ENCODE measurements around the gene TCEA2. TPM values are rescaled to one million over a fixed set of nuclear protein-coding genes. Genes with fewer than 3 reads are reported as not detected.

The TCEA2 gene
- total RNA-seq, 1 donor from 2014 or later, result 8.4 TPM

- Histone ChIP-seq H3K27me3 (ENCODE audit: control insufficient read depth in 3 of 3, insufficient read depth in 3 of 3, low read length in 3 of 3) (peaks cover 56 to 78% (median 60%) of the 10 kb centered on the region in 3 donors), H3K4me3 (ENCODE audit: low read length in 3 of 3) (no peak overlapping the region), H3K36me3 (ENCODE audit: control insufficient read depth in 3 of 3, insufficient read depth in 3 of 3, low read length in 3 of 3) (no peaks in the 10 kb centered on the region)
Measured at GRCh38 chr20:64100566-64100888, 37.5 kb downstream of the TCEA2 start.

GRCh38 chr20:64100946-64101688 is 38.1 kb downstream of the TCEA2 start:
- peaks cover 59 to 77% (median 60%) of the 10 kb centered on the region in 3 donors for H3K27me3 ChIP-seq (ENCODE audit: control insufficient read depth in 3 of 3, insufficient read depth in 3 of 3, low read length in 3 of 3)
- no peak overlapping the region for H3K27ac ChIP-seq (ENCODE audit: low read depth, low read length)
- H3K4me1 ChIP-seq (ENCODE audit: control insufficient read depth in 3 of 3, insufficient read depth in 3 of 3, low read length in 3 of 3), result peaks cover 0 to 4% (median 0%) of the 10 kb centered on the region in 3 donors
- no peak overlapping the region for H3K4me3 ChIP-seq (ENCODE audit: low read length in 3 of 3)
- H3K9ac ChIP-seq (ENCODE audit: low read depth in 1 of 3, low read length in 3 of 3), result no peak overlapping the region
- no peaks in the 10 kb centered on the region for H3K9me3 ChIP-seq (ENCODE audit: control insufficient read depth in 3 of 3, low read length in 3 of 3)
- H3K36me3 ChIP-seq (ENCODE audit: control insufficient read depth in 3 of 3, insufficient read depth in 3 of 3, low read length in 3 of 3), result no peaks in the 10 kb centered on the region

More at GRCh38 chr20:64100566-64100888, 37.5 kb downstream of the TCEA2 start:
- Histone ChIP-seq H3K27ac (ENCODE audit: low read depth, low read length) (no peak overlapping the region), H3K9me3 (ENCODE audit: control insufficient read depth in 3 of 3, low read length in 3 of 3) (no peaks in the 10 kb centered on the region), H3K4me1 (ENCODE audit: control insufficient read depth in 3 of 3, insufficient read depth in 3 of 3, low read length in 3 of 3) (peaks cover 0 to 4% (median 0%) of the 10 kb centered on the region in 3 donors), H3K9ac (ENCODE audit: low read depth in 1 of 3, low read length in 3 of 3) (no peak overlapping the region)

DNA sequence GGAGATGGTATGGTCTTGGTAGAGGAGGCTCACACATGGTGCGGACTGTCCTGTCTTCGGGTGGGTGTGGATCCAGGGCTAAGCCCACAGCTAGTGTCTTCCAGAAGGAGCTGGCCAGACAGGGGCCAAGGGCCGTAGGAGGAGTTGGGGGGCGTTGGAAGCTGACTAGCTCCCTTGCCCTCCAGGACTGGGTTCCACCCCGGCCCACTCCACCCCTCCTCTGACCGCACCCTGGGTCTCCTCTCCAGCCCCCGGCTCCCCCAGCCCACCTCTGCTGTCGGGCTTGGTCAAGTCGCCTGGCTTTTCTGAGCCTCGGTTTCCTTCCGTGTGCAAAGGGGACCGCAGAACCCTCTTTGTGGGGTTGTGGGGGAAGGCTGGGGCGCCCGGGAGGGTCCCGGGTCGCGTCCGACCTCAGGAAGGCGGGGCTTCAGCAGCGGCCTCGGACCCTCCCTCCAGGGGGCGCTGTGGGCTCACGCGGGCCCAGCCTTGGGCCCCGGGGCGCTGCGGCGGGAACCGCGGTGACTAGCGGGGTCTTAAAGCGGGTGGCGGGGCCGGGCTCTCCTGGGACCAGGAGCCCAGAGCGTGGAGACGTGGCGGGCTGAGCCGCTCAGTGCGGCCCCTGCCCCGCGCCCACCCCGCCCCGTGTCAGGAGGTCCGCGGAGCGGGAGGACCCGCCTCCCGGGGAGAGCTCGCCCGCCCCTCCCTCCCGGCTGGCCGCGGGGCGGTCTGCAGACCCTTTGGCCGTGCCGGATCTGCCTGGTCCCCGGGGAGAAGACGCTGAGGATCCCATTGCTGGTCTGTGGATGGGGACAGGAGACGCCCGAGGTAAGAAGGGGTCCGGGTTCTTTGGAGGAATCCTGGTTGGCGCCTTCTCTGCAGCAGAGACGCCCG is 39.0 kb downstream of the TCEA2 start:
- Histone ChIP-seq H3K9ac (ENCODE audit: low read depth in 1 of 3, low read length in 3 of 3) (no peak overlapping the region), H3K27ac (ENCODE audit: low read depth, low read length) (no peak overlapping the region), H3K4me1 (ENCODE audit: control insufficient read depth in 3 of 3, insufficient read depth in 3 of 3, low read length in 3 of 3) (peaks cover 0 to 4% (median 0%) of the 10 kb centered on the region in 3 donors), H3K36me3 (ENCODE audit: control insufficient read depth in 3 of 3, insufficient read depth in 3 of 3, low read length in 3 of 3) (no peaks in the 10 kb centered on the region), H3K27me3 (ENCODE audit: control insufficient read depth in 3 of 3, insufficient read depth in 3 of 3, low read length in 3 of 3) (peaks cover 62 to 81% (median 67%) of the 10 kb centered on the region in 3 donors), H3K4me3 (ENCODE audit: low read length in 3 of 3) (no peak overlapping the region), H3K9me3 (ENCODE audit: control insufficient read depth in 3 of 3, low read length in 3 of 3) (no peaks in the 10 kb centered on the region)

- H3K36me3 ChIP-seq (ENCODE audit: control insufficient read depth in 3 of 3, insufficient read depth in 3 of 3, low read length in 3 of 3), result no peaks in the 10 kb centered on the region
- no peak overlapping the region for H3K27ac ChIP-seq (ENCODE audit: low read depth, low read length)
- no peak overlapping the region for H3K9ac ChIP-seq (ENCODE audit: low read depth in 1 of 3, low read length in 3 of 3)
- H3K27me3 ChIP-seq (ENCODE audit: control insufficient read depth in 3 of 3, insufficient read depth in 3 of 3, low read length in 3 of 3), result peaks cover 66 to 76% (median 73%) of the 10 kb centered on the region in 3 donors
- no peak overlapping the region for H3K4me3 ChIP-seq (ENCODE audit: low read length in 3 of 3)
- H3K4me1 ChIP-seq (ENCODE audit: control insufficient read depth in 3 of 3, insufficient read depth in 3 of 3, low read length in 3 of 3), result peaks cover 0 to 4% (median 0%) of the 10 kb centered on the region in 3 donors
- H3K9me3 ChIP-seq (ENCODE audit: control insufficient read depth in 3 of 3, low read length in 3 of 3), result no peaks in the 10 kb centered on the region
Measured at GRCh38 chr20:64102647-64103354, 39.8 kb downstream of the TCEA2 start.

DNA sequence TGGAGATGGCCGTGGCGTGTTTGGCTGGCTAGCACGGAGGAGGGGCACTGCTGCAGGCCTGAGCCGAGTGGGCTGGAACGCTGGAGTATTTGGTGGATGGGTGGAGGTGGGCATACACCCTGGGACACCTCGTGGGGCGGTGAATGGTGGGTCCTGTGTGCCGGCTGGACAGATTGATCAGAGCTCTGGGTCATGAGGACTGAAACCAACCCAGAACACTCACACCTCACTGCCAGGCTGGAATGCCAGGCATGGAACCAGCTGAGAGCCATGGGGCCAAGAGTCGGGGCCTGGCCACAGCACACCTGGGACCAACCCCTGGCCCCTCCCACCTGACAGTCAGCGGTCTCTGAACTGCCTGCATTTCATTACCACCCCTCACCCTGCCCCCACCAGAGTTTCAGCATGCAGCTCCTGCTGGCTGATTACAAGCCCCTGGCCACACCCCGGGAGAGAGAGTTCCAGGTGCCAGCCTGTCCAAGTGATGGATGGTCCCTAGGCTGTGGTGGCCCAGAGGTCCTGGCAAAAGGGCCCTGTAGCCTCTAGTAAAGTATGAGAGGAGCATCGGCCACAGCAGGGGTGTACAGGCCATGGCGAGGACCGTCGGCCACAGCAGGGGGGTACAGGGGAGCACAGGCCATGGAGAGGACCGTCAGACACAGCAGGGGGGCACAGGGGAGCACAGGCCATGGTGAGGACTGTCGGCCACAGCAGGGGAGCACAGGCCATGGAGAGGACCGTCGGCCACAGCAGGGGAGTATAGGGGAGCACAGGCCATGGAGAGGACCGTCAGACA is 41.1 kb downstream of the TCEA2 start:
- no peak overlapping the region for H3K9ac ChIP-seq (ENCODE audit: low read depth in 1 of 3, low read length in 3 of 3)
- peaks cover 0 to 2% (median 0%) of the 10 kb centered on the region in 3 donors for H3K4me1 ChIP-seq (ENCODE audit: control insufficient read depth in 3 of 3, insufficient read depth in 3 of 3, low read length in 3 of 3)
- H3K36me3 ChIP-seq (ENCODE audit: control insufficient read depth in 3 of 3, insufficient read depth in 3 of 3, low read length in 3 of 3), result no peaks in the 10 kb centered on the region
- H3K27me3 ChIP-seq (ENCODE audit: control insufficient read depth in 3 of 3, insufficient read depth in 3 of 3, low read length in 3 of 3), result peaks cover 60 to 80% (median 60%) of the 10 kb centered on the region in 3 donors
- no peaks in the 10 kb centered on the region for H3K9me3 ChIP-seq (ENCODE audit: control insufficient read depth in 3 of 3, low read length in 3 of 3)
- no peak overlapping the region for H3K27ac ChIP-seq (ENCODE audit: low read depth, low read length)
- H3K4me3 ChIP-seq (ENCODE audit: low read length in 3 of 3), result no peak overlapping the region

GRCh38 chr20:64104667-64105451 is 41.9 kb downstream of the TCEA2 start:
- H3K9ac ChIP-seq (ENCODE audit: low read depth in 1 of 3, low read length in 3 of 3), result no peak overlapping the region
- no peak overlapping the region for H3K4me3 ChIP-seq (ENCODE audit: low read length in 3 of 3)
- peaks cover 0 to 2% (median 0%) of the 10 kb centered on the region in 3 donors for H3K4me1 ChIP-seq (ENCODE audit: control insufficient read depth in 3 of 3, insufficient read depth in 3 of 3, low read length in 3 of 3)
- H3K9me3 ChIP-seq (ENCODE audit: control insufficient read depth in 3 of 3, low read length in 3 of 3), result no peaks in the 10 kb centered on the region
- no peaks in the 10 kb centered on the region for H3K36me3 ChIP-seq (ENCODE audit: control insufficient read depth in 3 of 3, insufficient read depth in 3 of 3, low read length in 3 of 3)
- H3K27me3 ChIP-seq (ENCODE audit: control insufficient read depth in 3 of 3, insufficient read depth in 3 of 3, low read length in 3 of 3), result peaks cover 53 to 84% (median 57%) of the 10 kb centered on the region in 3 donors
- H3K27ac ChIP-seq (ENCODE audit: low read depth, low read length), result no peak overlapping the region

- Histone ChIP-seq H3K9me3 (ENCODE audit: control insufficient read depth in 3 of 3, low read length in 3 of 3) (no peaks in the 10 kb centered on the region), H3K4me1 (ENCODE audit: control insufficient read depth in 3 of 3, insufficient read depth in 3 of 3, low read length in 3 of 3) (peaks cover 0 to 2% (median 0%) of the 10 kb centered on the region in 3 donors), H3K9ac (ENCODE audit: low read depth in 1 of 3, low read length in 3 of 3) (no peak overlapping the region), H3K27ac (ENCODE audit: low read depth, low read length) (no peak overlapping the region), H3K27me3 (ENCODE audit: control insufficient read depth in 3 of 3, insufficient read depth in 3 of 3, low read length in 3 of 3) (peaks cover 48 to 79% (median 49%) of the 10 kb centered on the region in 3 donors), H3K4me3 (ENCODE audit: low read length in 3 of 3) (no peak overlapping the region), H3K36me3 (ENCODE audit: control insufficient read depth in 3 of 3, insufficient read depth in 3 of 3, low read length in 3 of 3) (no peaks in the 10 kb centered on the region)
Measured at GRCh38 chr20:64105846-64106434, 42.9 kb downstream of the TCEA2 start.

GRCh38 chr20:64106435-64106961 is 43.5 kb downstream of the TCEA2 start:
- H3K4me3 ChIP-seq (ENCODE audit: low read length in 3 of 3), result no peak overlapping the region
- H3K36me3 ChIP-seq (ENCODE audit: control insufficient read depth in 3 of 3, insufficient read depth in 3 of 3, low read length in 3 of 3), result no peaks in the 10 kb centered on the region
- no peaks in the 10 kb centered on the region for H3K9me3 ChIP-seq (ENCODE audit: control insufficient read depth in 3 of 3, low read length in 3 of 3)
- no peak overlapping the region for H3K9ac ChIP-seq (ENCODE audit: low read depth in 1 of 3, low read length in 3 of 3)
- H3K4me1 ChIP-seq (ENCODE audit: control insufficient read depth in 3 of 3, insufficient read depth in 3 of 3, low read length in 3 of 3), result peaks cover 0 to 2% (median 0%) of the 10 kb centered on the region in 3 donors
- peaks cover 43 to 73% (median 44%) of the 10 kb centered on the region in 3 donors for H3K27me3 ChIP-seq (ENCODE audit: control insufficient read depth in 3 of 3, insufficient read depth in 3 of 3, low read length in 3 of 3)
- H3K27ac ChIP-seq (ENCODE audit: low read depth, low read length), result no peak overlapping the region

Data from skeletal muscle tissue (tissue), 4 donors.